ENCODE results near the gene GPR32.

GPR32 gene

DNA sequence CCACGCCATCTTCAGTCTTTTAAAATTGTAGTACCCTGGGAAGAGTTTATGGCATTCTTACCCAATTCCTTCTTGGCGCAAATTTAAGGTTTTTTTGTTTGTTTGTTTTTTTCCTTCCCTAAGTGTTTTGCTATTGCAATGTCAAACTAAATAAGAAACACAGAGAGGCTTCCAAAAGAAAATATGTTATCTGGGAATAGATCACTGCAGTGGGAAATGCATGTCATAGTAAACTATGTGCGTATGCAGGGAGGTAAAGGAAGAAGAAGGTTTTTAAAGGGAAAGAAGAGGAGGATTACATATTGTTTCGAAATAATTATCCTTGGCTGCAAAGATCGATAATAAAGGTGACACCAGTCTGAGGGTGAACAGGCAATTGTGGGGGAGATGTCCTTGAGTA lies 33.9 kb upstream of the GPR32 start:
- DNase-seq, result peak in 1 of 2 donors; percentile 67
- H3K9ac ChIP-seq (ENCODE audit: low read length), result no peak overlapping the region
- H3K18ac ChIP-seq (ENCODE audit: low read length), result no peak overlapping the region

GRCh38 chr19:50739132-50739913 lies 30.9 kb upstream of the GPR32 start:
- H3K9me3 ChIP-seq (ENCODE audit: insufficient read depth, low read depth, low read length), result no peaks in the 10 kb centered on the region
- H3K27ac ChIP-seq (ENCODE audit: low read depth, low read length), result no peak overlapping the region
- H2BK12ac ChIP-seq (ENCODE audit: low read length), result no peak overlapping the region
- H2AK5ac ChIP-seq (ENCODE audit: low read length), result no peak overlapping the region
- no peak overlapping the region for H4K8ac ChIP-seq (ENCODE audit: low read depth, low read length)
- no peak overlapping the region for H3K9ac ChIP-seq (ENCODE audit: low read length)
- H3K4ac ChIP-seq (ENCODE audit: low read depth, low read length), result no peak overlapping the region
- no peak overlapping the region for H2AFZ ChIP-seq (ENCODE audit: insufficient read depth, low read length, poor library complexity)
- no peaks in the 10 kb centered on the region for H3K79me2 ChIP-seq (ENCODE audit: control insufficient read depth, insufficient read depth, low read length, poor library complexity)
- H3K27me3 ChIP-seq (ENCODE audit: insufficient read depth, low read length), result no peaks in the 10 kb centered on the region
- no peak overlapping the region for H2BK120ac ChIP-seq (ENCODE audit: insufficient read depth, low read length, poor library complexity)
- no peak overlapping the region for H4K91ac ChIP-seq (ENCODE audit: low read depth, low read length)
- DNase-seq, result no peak
- H3K4me2 ChIP-seq (ENCODE audit: low read length), result no peak overlapping the region
- no peak overlapping the region for H4K12ac ChIP-seq (ENCODE audit: low read depth, low read length)
- no peak overlapping the region for H3K14ac ChIP-seq (ENCODE audit: low read length)
- no peak overlapping the region for H2BK5ac ChIP-seq (ENCODE audit: low read depth, low read length, poor library complexity)
- H3K18ac ChIP-seq (ENCODE audit: low read length), result no peak overlapping the region
- WGBS (ENCODE audit: extremely low coverage, insufficient coverage, insufficient read length), result no CpG with 5 or more reads among the region's 23 CpGs
- no peak overlapping the region for H3K4me3 ChIP-seq (ENCODE audit: low read depth, low read length)
- H3K36me3 ChIP-seq (ENCODE audit: control insufficient read depth in 1 of 2, insufficient read depth in 2 of 2, low read length in 2 of 2), result no peaks in the 10 kb centered on the region
- H3K4me1 ChIP-seq (ENCODE audit: control insufficient read depth in 1 of 2, insufficient read depth in 2 of 2, low read length in 2 of 2), result peaks cover 2 to 4% of the 10 kb centered on the region in 2 experiments
- peaks cover 3% of the 10 kb centered on the region for H3K79me1 ChIP-seq (ENCODE audit: low read length)
- H3K23ac ChIP-seq (ENCODE audit: low read length), result no peak overlapping the region

More for the DNA sequence above, 33.9 kb upstream of the GPR32 start:
- Histone ChIP-seq H3K79me1 (ENCODE audit: low read length) (peaks cover 3% of the 10 kb centered on the region), H2BK12ac (ENCODE audit: low read length) (no peak overlapping the region), H3K4me2 (ENCODE audit: low read length) (no peak overlapping the region), H2BK120ac (ENCODE audit: insufficient read depth, low read length, poor library complexity) (no peak overlapping the region), H4K91ac (ENCODE audit: low read depth, low read length) (no peak overlapping the region), H3K4ac (ENCODE audit: low read depth, low read length) (no peak overlapping the region), H3K27ac (ENCODE audit: low read depth, low read length) (no peak overlapping the region), H3K4me1 (ENCODE audit: control insufficient read depth in 1 of 2, insufficient read depth in 2 of 2, low read length in 2 of 2) (peaks cover 2 to 4% of the 10 kb centered on the region in 2 experiments), H3K14ac (ENCODE audit: low read length) (no peak overlapping the region), H2AK5ac (ENCODE audit: low read length) (no peak overlapping the region), H3K36me3 (ENCODE audit: control insufficient read depth in 1 of 2, insufficient read depth in 2 of 2, low read length in 2 of 2) (no peaks in the 10 kb centered on the region), H3K4me3 (ENCODE audit: low read depth, low read length) (no peak overlapping the region), H3K23ac (ENCODE audit: low read length) (no peak overlapping the region), H4K8ac (ENCODE audit: low read depth, low read length) (no peak overlapping the region), H2AFZ (ENCODE audit: insufficient read depth, low read length, poor library complexity) (no peak overlapping the region), H4K12ac (ENCODE audit: low read depth, low read length) (no peak overlapping the region), H3K9me3 (ENCODE audit: insufficient read depth, low read depth, low read length) (no peaks in the 10 kb centered on the region), H2BK5ac (ENCODE audit: low read depth, low read length, poor library complexity) (no peak overlapping the region), H3K79me2 (ENCODE audit: control insufficient read depth, insufficient read depth, low read length, poor library complexity) (no peaks in the 10 kb centered on the region), H3K27me3 (ENCODE audit: insufficient read depth, low read length) (no peaks in the 10 kb centered on the region)
- WGBS (ENCODE audit: extremely low coverage, insufficient coverage, insufficient read length), result 100% methylated on average over 1 of the region's 5 CpGs

DNA sequence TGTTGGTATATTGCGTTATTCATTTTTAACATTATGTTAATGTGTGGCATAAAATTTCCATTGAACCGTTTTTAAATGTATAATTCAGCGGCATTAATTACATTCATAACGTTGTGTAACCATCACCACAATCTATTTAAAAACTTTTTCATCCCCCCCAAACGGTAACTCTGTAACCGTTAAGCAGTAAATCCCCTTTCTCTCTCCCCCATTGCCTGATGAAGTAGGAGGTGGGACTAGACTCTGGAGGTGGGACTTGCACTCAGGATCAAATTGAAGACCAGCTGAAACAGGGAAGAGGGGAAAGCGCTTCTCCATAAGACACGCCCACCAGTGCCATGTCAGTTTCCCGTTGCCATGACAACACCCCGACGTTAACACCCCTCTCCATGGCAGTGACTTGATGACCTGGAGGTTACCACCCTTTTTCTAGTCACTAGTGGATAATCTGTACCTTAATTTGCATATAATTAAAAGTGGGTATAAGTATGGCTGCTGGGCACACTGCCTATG lies 30.3 kb upstream of the GPR32 start:
- Histone ChIP-seq H3K18ac (ENCODE audit: low read length) (no peak overlapping the region), H3K4me1 (ENCODE audit: control insufficient read depth in 1 of 2, insufficient read depth in 2 of 2, low read length in 2 of 2) (peaks cover 2 to 4% of the 10 kb centered on the region in 2 experiments), H2AFZ (ENCODE audit: insufficient read depth, low read length, poor library complexity) (no peak overlapping the region), H3K36me3 (ENCODE audit: control insufficient read depth in 1 of 2, insufficient read depth in 2 of 2, low read length in 2 of 2) (no peaks in the 10 kb centered on the region), H4K12ac (ENCODE audit: low read depth, low read length) (no peak overlapping the region), H4K91ac (ENCODE audit: low read depth, low read length) (no peak overlapping the region), H2BK5ac (ENCODE audit: low read depth, low read length, poor library complexity) (no peak overlapping the region), H3K4me2 (ENCODE audit: low read length) (no peak overlapping the region), H3K27ac (ENCODE audit: low read depth, low read length) (no peak overlapping the region), H3K9me3 (ENCODE audit: insufficient read depth, low read depth, low read length) (no peaks in the 10 kb centered on the region), H3K23ac (ENCODE audit: low read length) (peak overlapping the region; percentile 91), H3K79me2 (ENCODE audit: control insufficient read depth, insufficient read depth, low read length, poor library complexity) (no peaks in the 10 kb centered on the region), H4K8ac (ENCODE audit: low read depth, low read length) (no peak overlapping the region), H3K14ac (ENCODE audit: low read length) (no peak overlapping the region), H3K9ac (ENCODE audit: low read length) (no peak overlapping the region), H2AK5ac (ENCODE audit: low read length) (no peak overlapping the region), H2BK12ac (ENCODE audit: low read length) (no peak overlapping the region), H2BK120ac (ENCODE audit: insufficient read depth, low read length, poor library complexity) (no peak overlapping the region), H3K27me3 (ENCODE audit: insufficient read depth, low read length) (no peaks in the 10 kb centered on the region), H3K79me1 (ENCODE audit: low read length) (peaks cover 3% of the 10 kb centered on the region), H3K4ac (ENCODE audit: low read depth, low read length) (no peak overlapping the region), H3K4me3 (ENCODE audit: low read depth, low read length) (no peak overlapping the region)
- DNase-seq, result no peak
- no CpG with 5 or more reads among the region's 11 CpGs for WGBS (ENCODE audit: extremely low coverage, insufficient coverage, insufficient read length)

DNA sequence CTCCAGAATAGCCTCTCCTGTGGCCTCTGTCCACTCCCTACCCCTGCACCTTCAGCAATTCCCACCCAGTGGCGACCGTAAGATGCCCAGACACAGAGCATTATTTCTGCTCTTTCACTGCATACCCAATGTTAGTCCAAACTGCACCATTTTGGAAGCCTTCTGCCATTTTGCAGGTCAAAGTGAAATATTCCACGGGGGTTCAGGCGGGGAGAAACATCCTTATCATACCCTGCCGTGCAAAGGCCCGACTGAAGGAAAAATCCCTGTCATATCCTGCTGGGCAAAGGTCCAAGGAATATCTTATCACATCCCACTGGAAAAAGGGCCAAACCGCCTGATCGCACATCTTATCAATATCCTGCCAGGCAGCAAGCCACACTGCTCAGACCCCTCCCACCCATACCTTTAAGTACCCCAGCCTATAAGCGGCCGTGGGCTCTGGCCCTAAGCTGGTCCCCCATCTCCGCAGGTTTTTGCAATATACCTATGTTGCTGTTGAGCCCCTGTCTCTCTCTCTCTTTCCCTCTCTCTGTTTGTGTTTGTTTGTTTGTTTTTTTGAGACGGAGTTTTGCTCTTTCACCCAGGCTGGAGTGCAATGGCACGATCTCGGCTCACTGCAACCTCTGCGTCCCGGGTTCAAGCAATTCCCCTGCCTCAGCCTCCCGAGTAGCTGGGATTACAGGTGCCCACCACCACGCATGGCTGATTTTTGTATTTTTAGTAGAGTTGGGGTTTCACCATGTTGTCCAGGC lies 28.9 kb upstream of the GPR32 start:
- Histone ChIP-seq H3K4me1 (ENCODE audit: control insufficient read depth in 1 of 2, insufficient read depth in 2 of 2, low read length in 2 of 2) (peaks cover 0 to 2% of the 10 kb centered on the region in 2 experiments), H4K12ac (ENCODE audit: low read depth, low read length) (no peak overlapping the region), H3K4me3 (ENCODE audit: low read depth, low read length) (no peak overlapping the region), H3K9me3 (ENCODE audit: insufficient read depth, low read depth, low read length) (no peaks in the 10 kb centered on the region), H2BK12ac (ENCODE audit: low read length) (no peak overlapping the region), H3K27me3 (ENCODE audit: insufficient read depth, low read length) (no peaks in the 10 kb centered on the region), H3K4ac (ENCODE audit: low read depth, low read length) (no peak overlapping the region), H3K79me2 (ENCODE audit: control insufficient read depth, insufficient read depth, low read length, poor library complexity) (no peaks in the 10 kb centered on the region), H2BK5ac (ENCODE audit: low read depth, low read length, poor library complexity) (no peak overlapping the region), H2AK5ac (ENCODE audit: low read length) (no peak overlapping the region), H4K8ac (ENCODE audit: low read depth, low read length) (no peak overlapping the region), H4K91ac (ENCODE audit: low read depth, low read length) (no peak overlapping the region), H3K14ac (ENCODE audit: low read length) (no peak overlapping the region), H2AFZ (ENCODE audit: insufficient read depth, low read length, poor library complexity) (no peak overlapping the region), H3K9ac (ENCODE audit: low read length) (no peak overlapping the region), H2BK120ac (ENCODE audit: insufficient read depth, low read length, poor library complexity) (no peak overlapping the region), H3K79me1 (ENCODE audit: low read length) (no peaks in the 10 kb centered on the region), H3K18ac (ENCODE audit: low read length) (no peak overlapping the region), H3K23ac (ENCODE audit: low read length) (peak overlapping the region; percentile 70), H3K4me2 (ENCODE audit: low read length) (no peak overlapping the region), H3K27ac (ENCODE audit: low read depth, low read length) (no peak overlapping the region), H3K36me3 (ENCODE audit: control insufficient read depth in 1 of 2, insufficient read depth in 2 of 2, low read length in 2 of 2) (no peaks in the 10 kb centered on the region)
- no CpG with 5 or more reads among the region's 18 CpGs for WGBS (ENCODE audit: extremely low coverage, insufficient coverage, insufficient read length)
- no peak for DNase-seq

Data from trophoblast cell (in vitro differentiated cells and primary cell).